ENCODE data around the gene BASP1.

BASP1 gene

DNA sequence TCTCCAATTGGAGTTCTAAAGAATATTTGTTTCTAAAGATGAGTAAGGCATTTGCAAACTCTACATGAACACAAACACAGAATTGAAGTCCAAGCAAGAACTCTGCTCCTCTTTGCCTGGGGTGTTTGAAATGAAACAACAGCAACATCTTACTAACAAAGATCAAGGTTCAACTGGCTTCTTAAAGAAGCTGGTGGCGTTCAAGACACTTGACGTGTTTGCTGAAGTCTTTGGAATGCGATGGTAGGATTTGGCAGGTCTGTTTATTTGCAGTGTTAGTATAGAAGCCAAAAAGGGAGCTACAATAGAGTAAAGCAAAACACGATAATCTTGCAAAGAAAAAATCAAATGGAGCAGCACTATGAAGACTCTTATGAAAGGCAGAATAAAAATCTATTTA is 94.9 kb downstream of the BASP1 start:
- TF ChIP-seq, protein P1, sequence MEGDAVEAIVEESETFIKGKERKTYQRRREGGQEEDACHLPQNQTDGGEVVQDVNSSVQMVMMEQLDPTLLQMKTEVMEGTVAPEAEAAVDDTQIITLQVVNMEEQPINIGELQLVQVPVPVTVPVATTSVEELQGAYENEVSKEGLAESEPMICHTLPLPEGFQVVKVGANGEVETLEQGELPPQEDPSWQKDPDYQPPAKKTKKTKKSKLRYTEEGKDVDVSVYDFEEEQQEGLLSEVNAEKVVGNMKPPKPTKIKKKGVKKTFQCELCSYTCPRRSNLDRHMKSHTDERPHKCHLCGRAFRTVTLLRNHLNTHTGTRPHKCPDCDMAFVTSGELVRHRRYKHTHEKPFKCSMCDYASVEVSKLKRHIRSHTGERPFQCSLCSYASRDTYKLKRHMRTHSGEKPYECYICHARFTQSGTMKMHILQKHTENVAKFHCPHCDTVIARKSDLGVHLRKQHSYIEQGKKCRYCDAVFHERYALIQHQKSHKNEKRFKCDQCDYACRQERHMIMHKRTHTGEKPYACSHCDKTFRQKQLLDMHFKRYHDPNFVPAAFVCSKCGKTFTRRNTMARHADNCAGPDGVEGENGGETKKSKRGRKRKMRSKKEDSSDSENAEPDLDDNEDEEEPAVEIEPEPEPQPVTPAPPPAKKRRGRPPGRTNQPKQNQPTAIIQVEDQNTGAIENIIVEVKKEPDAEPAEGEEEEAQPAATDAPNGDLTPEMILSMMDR (IDR thresholded peaks at IDR 0.05) = no peak

DNA sequence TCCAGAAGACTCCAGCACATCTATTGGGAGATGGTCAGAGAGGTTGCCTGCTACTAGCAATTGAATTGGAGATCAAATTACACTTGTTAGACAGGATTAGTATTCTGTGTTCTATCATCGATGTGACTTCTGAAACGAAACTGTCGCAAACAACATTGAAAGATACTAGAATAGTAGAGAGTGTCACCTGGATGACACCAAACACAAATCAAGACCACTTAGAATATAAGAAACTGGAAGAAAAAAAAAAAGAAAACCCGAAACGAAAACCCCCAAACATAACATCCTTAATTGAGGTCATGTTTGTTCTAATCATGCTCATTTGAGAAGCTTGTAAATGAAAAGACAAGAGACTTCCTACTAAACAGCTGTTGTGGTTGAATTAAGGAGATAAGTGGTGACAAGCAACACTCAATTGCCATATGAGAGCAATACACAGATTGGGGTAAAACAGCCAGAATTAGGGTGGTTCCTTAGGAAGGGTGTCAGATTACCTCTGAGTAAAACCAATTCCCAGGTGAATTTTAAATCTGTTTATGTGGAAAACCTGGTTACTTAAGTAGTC is 97.6 kb downstream of the BASP1 start:
- TF ChIP-seq, protein P1 (IDR thresholded peaks at IDR 0.05) = no peak

DNA sequence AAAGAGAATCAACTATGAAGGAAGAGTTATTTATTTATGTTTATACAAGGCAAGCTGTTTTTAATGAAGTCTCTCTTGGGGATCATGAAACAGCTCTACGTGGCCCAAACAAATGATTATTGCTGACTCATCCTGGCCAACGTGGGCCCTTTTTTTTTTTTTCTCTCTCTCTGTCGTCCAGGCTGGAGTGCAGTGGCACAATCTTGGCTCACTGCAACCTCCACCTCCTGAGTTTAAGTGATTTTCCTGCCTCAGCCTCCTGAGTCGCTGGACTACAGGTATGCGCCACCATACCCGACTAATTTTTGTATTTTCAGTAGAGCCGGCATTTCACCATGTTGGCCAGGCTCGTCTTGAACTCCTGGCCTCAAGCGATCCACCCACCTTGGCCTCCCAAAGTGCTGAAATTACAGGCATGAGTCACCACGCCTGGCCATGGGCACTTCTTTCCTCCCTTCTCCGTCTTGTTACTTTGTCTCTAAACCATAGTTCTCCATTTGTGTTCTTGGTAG is 98.3 kb downstream of the BASP1 start:
- TF ChIP-seq, protein P1 (IDR thresholded peaks at IDR 0.05) = no peak

DNA sequence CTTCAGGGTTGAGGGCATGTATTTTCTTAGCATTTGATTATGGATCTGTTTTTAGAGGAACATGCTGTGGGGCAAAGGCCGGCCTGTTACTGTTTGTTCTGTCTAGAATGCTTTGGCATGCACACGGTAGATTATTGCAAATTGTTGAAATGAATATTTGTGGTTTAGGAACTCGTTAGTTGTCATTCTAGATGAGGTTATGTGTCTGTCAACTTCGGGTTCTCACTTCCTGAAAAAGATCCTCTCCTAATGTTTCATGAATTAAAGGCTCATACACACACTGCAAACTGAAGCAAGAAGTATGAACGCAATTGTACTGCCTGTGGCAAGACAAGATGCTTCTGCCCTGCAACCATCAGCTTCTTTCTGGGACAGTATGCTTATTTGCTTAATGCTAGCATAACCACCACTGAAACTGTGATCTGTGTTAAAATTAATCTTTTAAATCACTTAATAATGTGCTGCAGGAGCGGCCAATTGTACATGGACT is 99.6 kb downstream of the BASP1 start:
- TF ChIP-seq, protein P1 (IDR thresholded peaks at IDR 0.05) = no peak

DNA sequence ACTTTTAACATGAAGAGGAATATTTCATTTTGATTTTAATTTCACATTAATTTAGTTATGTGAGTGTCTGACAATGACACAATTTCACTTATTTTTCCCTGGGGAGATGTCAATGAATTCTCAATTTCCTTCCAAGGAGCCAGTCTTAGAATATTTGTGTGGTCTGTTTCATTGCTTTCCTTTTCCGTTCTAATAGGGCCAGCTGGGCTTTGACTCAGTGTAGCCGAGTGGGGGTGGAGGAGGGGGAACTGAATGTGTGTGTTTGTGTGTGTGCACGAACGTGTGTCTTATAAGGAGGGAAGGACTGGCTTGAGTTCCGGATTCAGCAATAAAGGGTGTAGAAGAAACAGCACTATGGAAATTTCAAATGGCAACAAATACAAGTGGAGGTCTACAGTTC is 100.0 kb downstream of the BASP1 start:
- TF ChIP-seq, protein P1 (IDR thresholded peaks at IDR 0.05) = no peak

DNA sequence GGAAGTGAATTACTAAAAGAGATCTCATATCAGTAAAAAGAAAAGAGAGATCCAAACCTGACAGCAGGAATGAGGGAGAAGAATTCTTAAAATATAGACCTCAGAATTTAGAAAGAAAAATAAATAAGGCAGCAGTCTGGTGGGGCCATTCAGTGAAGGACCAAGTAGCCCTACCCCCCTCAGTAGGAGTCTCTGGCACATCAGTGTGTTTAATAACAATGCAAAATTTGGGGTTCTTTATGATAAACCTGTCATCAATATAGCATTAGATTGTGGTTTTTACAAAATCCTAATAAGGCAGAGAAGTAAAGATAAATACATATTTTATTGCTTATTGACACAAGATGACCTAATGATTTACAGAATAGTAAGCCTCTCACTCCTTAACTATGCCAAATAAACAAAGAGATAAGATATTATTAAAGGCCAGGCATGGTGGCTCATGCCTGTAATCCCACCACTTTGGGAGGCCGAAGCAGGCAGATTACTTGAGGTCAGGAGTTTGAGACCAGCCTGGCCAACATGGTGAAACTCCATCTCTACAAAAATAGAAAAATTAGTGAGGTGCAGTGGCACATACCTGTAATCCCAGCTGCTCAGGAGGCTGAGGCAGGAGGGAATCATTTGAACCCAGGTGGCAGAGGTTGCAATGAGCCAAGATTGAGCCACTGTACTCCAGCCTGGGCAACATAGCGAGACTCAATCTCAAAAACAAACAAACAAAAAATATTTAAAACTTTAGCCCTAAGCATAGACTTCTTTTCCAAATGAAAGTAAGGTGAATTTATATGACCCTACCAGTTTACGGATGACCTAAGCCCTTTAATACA is 108.6 kb downstream of the BASP1 start:
- TF ChIP-seq, protein P1 (IDR thresholded peaks at IDR 0.05) = no peak
